HG02852 (cell line): Measurements from ENCODE around the gene IGFBP7.

ENCODE experiments used
- ATAC-seq: cut with Tn5 transposase; IDR thresholded peaks from one replicate; pipeline ENCODE4 v1.9.1; 2021; ENCODE audit warnings: mild to moderate bottlenecking, moderate library complexity; ENCODE audit not compliant: unreplicated experiment

Gene IGFBP7, protein sequence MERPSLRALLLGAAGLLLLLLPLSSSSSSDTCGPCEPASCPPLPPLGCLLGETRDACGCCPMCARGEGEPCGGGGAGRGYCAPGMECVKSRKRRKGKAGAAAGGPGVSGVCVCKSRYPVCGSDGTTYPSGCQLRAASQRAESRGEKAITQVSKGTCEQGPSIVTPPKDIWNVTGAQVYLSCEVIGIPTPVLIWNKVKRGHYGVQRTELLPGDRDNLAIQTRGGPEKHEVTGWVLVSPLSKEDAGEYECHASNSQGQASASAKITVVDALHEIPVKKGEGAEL

DNA sequence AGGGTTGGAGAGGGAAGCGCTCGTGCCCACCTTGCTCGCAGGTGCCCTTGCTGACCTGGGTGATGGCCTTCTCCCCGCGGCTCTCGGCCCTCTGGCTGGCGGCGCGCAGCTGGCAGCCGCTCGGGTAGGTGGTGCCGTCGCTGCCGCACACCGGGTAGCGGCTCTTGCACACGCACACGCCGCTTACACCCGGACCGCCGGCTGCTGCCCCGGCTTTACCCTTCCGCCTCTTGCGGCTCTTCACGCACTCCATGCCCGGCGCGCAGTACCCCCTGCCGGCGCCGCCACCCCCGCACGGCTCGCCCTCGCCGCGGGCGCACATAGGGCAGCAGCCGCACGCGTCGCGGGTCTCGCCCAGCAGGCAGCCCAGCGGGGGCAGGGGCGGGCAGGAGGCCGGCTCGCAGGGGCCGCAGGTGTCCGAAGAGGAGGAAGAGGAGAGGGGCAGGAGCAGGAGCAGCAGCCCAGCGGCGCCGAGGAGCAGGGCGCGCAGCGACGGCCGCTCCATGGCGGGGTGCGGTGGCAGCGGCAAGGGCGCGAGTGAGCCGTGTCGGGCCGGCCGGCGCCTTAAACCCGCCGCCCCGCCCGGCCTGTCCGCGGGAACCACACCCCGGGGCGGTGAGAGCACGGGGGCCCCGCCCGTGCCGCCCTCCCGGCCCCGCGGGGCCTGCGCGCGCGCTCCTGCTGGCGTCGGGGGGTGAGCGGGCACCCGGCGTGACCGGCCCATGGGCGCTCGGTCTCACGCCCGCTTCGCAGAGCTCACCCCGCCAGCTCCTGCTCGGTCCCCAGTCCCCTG is at the start of gene IGFBP7:
Gene IGFBP7 (minus strand): TSS at position 539 of the 793 bp plus-strand sequence. CDS start 34 bp downstream, at position 505.
- no peak for ATAC-seq

DNA sequence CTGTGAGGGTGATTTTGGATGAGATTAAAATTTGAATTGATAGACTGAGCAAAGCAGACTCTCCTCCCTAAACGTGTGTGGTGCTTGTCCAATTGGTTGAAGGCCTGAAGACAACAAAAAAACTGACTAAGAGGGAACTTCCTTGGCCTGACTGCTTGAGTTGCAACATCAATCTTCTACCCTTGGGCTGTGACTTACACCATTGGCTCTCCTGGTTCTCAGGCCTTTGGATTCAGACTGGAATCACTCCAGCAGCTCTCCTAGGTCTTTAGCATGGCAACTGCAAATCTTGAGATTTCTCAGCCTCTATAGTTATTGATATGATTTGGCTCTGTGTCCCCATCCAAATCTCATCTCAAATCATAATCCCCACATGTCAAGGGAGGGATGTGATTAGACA is 49.7 kb upstream of the IGFBP7 start:
- ATAC-seq: no peak

DNA sequence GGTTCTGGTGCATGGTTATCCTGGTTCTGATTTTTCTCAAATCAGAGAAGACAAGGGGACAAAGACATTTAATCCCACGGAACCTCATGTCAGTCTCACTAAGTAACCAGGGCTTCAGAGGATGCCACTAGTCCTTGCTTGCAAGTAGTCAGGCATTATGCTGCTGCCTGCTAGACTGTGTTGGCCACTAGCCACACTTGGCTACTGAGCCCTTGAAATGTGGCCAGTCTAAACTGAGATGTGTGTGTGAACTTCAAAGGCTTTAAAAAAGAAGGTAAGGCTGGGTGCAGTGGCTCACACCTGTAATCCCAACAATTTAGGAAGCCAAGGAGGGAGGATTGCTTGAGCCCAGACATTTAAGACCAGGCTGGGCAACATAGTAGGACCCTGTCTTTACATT is 48.6 kb upstream of the IGFBP7 start:
- ATAC-seq: no peak

DNA sequence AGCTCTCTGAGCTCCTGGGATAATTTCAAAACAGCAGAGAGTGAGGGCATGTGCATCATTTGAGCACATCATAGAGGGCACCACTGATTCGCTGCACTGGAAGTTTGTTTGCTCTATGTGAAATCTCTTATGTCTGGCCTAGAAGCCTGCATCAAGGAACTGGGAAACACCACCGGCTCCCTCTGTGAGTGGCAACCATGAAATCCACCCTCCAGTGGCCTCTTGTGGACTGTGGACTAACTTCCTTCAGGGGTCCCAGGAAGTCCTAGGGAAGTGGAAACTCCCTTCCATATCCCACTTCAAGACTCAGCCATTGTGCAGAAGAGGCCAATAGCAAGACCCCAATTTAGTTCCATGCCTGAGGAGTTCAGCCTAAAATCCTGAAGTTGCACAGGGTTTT is 48.0 kb upstream of the IGFBP7 start:
- ATAC-seq: no peak

DNA sequence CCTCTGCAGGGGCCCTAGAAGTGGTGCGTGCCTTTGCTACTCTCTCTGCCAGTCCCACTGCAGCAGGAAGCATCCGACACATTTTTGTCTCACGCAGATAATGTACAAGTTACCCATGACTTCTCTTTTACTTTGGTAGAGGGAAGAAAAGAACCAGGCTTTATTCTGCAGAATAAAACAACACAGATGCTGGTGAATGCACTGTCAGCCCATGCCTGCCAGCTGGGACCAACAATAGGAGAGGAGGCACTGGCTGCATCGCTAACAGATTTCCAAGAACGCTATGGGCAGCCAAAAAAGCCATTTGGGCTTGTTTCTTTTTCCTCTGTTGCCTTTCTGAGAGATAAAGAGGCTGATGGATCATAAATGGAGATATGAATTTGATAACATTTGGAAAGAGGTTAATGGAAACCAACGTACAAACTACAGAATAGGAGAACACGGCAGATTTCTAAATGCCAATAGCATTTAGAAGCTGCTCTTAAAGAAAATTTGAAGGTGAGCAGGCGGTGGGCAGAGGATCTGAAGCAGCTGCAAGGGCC is 47.5 kb upstream of the IGFBP7 start:
- ATAC-seq: no peak

DNA sequence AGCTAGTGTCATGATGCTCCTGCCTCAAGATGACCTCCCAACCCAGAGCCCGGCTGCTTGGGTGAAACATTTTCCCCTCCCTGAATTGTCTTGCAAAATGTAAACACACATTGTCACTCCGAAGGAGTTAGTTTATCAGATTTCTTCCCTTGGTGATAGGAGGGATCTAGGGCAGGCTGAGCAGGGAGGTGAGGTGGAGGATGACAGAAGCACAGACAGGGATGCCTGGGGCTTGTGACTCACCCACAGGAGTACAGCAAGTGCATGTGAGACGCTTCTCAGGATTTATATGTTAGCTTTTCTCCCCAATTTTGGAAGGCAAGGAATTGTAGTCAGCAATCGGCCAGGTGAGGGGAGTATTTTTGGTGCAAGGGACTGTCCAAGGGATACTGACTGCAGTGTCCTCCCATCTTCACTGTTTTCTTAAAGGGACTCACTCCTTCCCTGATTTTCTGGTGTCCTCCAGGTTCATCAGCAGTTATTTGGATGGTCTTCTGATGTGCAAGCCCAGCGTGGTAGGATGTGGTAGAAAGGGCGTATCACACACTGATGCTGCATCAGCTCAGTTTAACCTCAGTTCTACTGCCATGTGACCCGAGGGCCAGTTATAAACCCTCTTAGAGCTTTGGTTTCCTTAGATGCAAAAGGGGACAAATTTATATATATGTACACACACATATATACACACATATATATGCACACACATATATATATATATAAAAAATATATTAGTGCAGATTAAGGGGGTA is 46.2 kb upstream of the IGFBP7 start:
- ATAC-seq: no peak

DNA sequence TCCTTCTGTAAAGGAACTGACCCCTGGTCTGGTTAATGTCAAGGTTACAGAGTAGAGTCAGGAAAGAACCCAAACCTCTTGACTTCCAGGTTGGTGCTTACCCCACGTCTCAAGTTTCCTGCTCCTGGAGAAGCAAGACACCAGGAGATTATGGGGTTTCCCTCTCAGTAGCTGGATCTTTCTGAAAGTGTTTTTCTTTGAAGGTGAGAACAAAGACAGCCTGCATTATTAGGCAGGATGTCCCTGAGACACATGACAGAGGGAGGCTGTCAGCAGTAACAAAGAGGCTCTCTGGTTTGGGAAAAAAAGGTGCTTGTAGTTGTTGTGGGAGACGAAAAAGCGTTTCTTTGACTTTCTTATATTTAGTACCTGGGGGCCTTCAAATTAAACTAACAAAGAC is 44.7 kb upstream of the IGFBP7 start:
- ATAC-seq: no peak

DNA sequence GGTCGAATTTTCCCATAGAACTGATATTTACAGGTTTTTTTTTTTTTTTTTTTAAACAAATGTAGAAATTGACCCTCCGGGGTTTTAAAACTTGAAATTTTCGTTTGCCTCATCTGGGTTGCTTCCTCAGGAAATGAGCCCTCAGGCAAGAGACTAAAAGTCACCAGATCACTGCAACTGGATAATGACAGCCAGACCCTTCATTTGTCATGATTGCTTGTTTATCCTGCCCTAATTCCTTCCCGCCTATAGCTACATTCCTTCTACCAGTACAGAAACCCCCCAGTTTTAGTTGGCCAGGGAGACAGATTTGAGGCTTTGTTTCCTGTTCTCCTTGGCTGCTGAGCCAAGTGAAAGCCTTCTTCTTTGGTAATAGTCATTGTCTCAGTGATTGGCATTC is 44.0 kb upstream of the IGFBP7 start:
- ATAC-seq: no peak

DNA sequence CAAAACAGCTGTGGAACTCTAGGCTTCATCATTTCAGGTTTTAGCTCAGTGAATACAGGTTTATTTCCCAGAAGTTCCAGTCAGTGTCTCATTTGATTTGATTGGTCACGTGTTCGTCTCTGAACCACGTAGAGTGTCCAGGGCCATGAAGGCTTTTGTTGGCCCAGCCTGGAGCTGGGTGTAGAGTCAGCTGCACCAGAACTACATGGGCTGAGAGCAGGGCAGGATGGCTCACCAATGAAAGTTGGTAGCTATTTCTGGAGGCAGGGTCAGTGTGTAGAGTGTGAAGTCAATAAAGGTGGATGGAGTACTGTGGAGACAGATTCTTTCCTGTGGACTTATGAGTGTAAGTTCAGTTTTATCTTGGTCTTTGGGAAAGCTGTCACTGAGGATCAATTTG is 43.0 kb upstream of the IGFBP7 start:
- no peak for ATAC-seq

DNA sequence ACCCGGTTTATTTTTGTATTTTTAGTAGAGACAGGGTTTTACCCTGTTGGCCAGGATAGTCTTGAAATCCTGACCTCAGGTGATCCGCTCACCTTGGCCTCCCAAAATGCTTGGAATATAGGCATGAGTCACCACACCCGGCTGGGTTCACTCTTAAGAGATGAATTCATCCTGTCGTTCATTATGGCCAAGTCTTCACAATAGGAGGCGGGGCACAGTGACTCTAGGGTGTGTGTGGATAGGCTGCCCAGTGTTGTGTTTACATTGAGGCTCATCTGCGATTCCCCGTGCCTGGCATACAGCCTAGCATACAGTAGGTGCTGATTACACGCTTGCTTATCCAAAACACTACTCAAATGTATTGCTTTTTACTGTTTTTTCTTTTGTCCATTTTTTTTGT is 41.3 kb upstream of the IGFBP7 start:
- no peak for ATAC-seq

DNA sequence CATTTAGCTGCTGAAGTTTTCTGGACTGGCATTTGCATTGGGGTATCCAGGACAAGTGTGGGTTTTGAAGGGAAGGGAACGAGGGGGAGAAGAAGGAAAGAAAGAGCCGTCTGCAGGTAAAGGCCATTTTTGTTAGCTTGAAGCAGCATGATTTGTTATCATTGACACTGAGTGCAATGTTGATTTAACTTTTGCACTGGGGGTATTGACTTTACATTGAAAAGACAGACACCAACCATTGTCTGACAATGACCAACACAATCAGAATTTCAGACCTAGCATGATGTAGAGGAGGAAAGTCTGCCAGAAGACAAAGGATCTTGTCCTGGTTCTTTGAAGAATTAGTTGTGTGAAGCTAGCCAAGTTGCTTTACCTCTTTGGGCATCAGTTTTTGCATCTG is 39.6 kb upstream of the IGFBP7 start:
- no peak for ATAC-seq

DNA sequence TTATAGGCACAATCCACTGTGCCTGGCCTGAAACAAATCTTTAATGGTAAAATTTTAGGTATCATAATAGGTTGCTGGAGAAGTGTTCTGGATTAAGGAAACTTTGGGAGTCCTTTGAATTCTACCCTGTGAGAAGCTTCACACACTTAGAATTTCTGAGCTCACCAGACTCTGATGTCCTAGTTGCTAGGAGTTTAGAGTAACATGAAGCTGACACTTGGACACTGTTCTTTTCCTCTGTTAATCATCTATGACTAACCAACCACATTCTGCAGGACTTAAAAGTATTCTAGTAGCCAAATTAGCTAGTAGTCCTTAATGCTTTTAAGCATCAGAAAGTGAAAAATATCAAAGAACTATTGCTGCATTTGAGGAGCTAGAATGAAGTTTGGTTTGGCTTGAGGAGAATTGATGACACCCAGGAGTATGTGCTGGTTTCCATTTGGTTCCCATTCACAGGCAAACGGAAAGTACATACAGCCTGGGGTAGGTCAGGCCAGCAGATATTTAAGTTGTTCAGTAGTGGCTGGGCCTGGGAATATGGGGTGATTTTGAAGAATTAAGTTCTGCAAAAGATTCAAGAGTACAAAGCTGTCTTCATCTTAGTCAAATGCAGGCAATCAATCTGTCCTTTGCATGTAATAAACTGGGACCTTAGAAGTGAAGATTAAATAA is 38.8 kb upstream of the IGFBP7 start:
- ATAC-seq: no peak

DNA sequence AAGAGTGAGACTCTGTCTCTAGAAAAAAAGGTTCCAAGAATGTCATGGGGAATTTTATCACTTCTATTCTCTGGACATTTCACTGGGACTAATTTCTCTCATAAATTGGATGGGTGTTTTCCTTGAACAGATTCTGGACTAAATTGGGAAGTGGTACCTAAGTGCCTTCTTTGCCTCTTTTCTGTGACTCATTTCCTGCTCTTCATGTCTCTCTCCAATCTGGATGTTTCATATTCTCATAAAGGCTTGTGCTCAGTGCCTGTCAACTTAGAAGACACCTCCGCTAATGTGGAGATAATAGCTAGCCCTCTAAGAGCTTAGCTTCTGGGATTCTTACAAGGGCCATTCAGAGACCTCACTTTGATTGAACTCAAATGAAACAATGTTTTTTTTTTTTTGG is 38.0 kb upstream of the IGFBP7 start:
- no peak for ATAC-seq

DNA sequence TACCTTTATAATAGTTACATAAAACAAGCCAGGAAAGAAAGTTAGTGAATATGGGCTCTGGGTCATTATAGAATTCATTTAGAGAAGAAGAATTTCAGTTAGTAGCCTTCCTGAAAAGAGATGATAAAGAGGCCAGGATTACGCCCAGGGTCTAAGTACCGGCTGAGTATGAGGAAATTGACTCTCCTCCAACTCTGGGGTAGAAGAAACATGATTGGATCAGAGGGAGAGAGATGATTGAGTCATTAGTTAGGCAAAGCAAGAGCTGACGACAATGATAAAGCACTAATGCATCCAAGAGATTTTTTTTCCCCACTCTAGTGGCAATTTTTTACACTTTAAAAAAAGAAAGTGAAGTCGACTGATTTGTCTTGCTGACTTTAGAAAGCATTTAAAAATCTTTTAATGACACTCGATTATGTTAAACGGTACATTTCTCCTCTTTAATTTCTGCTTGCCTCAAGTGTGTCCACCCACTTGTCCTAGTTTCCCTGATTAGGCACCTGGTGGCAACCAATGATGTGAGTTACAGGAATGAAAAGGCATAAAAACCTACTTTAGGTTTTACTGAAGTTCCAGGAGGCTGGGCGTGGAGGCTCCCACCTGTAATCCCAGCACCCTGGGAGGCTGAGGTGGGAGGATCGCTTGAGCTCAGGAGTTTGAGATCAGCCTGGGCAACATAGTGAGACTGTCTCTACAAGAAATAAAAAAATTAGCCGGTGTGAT is 37.3 kb upstream of the IGFBP7 start:
- no peak for ATAC-seq

DNA sequence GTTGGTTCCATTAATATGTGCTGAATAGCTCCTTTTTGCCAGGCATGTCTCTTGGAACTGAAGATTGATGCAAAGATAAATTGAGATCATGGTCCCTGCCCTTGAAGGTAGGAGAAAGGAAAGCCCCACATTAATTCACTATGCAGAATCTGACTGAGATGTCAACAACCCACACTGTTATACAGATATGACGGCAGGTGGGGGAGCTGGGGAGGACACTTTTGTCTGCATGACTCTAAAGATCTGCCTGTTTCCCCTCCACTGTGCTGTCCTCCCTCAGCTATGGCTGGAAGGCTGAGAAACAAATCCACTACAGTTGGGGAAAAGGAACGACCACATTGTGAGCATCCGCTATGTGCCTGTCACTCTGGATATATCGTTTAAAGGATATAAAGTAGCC is 36.3 kb upstream of the IGFBP7 start:
- no peak for ATAC-seq

DNA sequence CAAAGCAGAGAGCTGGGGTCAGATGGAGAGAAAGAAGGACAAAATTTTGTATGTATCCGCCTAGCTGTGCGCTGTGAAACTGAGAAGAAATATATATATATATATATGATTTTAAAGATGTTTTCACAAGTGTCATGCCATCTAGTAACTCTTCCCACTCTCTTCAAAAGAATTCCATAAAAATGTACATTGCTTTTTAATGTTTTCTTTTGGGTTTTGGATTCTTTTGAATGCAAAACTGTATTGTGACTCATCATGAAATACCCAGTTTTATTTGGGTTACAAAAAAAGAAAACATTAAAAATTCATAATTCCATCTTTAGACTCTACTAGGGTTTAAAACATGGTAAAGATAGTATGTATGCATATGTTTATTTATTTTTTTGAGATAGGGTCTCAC is 34.3 kb upstream of the IGFBP7 start:
- ATAC-seq: no peak

DNA sequence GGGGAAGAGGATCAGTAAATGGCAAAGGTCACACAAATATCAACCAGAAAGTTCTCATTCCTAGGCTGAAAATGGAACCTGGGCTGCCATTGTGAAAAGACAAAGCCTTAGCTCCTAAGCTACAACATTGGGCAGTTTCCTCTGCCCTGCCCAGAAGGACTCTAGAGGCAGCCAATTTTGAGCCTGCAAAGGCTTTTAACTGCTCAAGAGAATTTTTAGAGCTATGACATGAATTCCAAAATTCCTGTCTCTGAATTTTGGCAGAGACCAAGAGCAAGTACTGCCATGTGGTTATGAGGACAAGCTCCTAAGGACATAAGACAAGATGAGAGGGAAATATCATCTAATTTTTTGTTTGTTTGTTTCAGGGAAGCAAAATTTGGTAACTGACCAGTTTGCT is 29.6 kb upstream of the IGFBP7 start:
- no peak for ATAC-seq

DNA sequence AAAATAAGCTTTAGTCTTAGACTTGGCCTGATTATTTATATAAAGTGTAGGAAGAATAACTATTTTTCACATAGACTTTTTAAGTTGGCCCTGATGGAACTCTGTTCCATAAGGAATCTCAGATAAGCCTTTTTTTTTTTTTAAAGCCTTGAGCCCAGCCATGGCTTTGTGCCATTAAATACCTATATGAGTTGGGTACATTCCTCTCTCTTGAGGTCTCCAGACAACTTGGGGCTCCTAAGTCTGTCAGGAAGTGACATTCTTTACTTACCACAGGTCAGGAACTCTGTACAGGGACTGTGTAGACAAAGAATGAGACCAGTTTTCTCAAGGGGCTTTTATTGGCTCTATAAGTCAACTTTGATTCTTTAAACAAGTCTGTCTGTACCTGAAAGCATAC is 27.1 kb upstream of the IGFBP7 start:
- ATAC-seq: no peak

DNA sequence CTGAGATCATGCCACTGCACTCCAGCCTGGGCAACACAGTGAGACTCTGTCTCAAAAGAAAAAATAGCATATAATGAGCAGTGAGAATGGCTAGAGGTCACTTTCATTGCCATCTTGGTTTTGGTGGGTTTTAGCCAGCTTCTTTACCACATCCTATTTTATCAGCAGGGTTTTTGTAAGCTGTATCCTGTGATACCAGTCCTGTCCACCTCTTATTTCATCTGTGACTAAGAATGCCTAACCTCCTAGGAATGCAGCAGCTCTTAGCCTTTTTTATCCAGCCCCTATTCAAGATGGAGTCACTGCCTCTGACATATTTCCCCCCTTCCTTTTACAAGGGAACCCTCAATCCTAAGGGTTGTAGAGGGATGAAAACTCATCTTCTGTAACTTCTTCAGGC is 26.1 kb upstream of the IGFBP7 start:
- ATAC-seq: no peak

DNA sequence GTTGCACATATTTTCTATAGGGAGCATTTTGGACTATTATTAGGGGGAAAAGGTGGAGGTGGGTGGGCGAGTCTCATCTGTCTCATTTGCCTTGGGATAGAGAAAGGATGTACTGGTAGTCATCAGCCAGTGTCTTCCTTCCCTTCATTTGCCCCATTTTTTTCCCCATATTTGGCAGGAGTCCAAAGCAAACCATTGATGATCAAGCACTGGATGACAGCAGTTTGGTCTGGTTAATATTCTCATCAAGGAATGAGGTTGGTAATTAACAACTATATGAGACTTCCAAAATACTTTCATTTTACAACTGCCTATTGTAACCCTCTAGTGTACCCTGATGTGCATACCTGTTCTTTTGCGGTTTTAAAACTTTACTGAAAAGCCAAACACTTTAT is 22.6 kb upstream of the IGFBP7 start:
- no peak for ATAC-seq
